ENCODE results near the gene TMCO4. TPM values are rescaled to one million over a fixed set of nuclear protein-coding genes. Genes with fewer than 3 reads are reported as not detected.

The TMCO4 gene
- total RNA-seq, 1 experiment from 2014 or later = 7.2 TPM

GRCh38 chr1:19794583-19794982 lies 5.1 kb downstream of the TMCO4 start:
- peaks cover 16% of the 10 kb centered on the region for H3K27me3 Mint-ChIP-seq (ENCODE audit: low read depth)
- H3K9me3 Mint-ChIP-seq = 0 out of 2 replicates have a peak, but pooled peaks cover 6% of the 10 kb centered on the region
- no peak overlapping the region for H3K27ac Mint-ChIP-seq
- ATAC-seq (no peak), DNase-seq (ENCODE audit: low spot score) (no peak)
- H3K36me3 Mint-ChIP-seq = no peaks in the 10 kb centered on the region; the same call in 1 of the 2 replicates
- ChIA-PET CTCF (no interaction called here), POLR2A (no interaction called here)
- H3K4me1 Mint-ChIP-seq = peaks cover 13% of the 10 kb centered on the region
- no peak for TF ChIP-seq ZNF512 (CRISPR knock-in tag; IDR thresholded peaks at IDR 0.05; ENCODE audit: borderline replicate concordance)
- TF ChIP-seq ZMAT4 (CRISPR knock-in tag; IDR thresholded peaks at IDR 0.05) = no peak
- no peak for TF ChIP-seq PRRX2 (CRISPR knock-in tag; IDR thresholded peaks at IDR 0.05)
- TF ChIP-seq ZNF317 (CRISPR knock-in tag; IDR thresholded peaks at IDR 0.05; ENCODE audit: borderline replicate concordance, low read depth) = no peak
- TF ChIP-seq NR1H2 (CRISPR knock-in tag; IDR thresholded peaks at IDR 0.05) = no peak
- TF ChIP-seq KAT7 (CRISPR knock-in tag; IDR thresholded peaks at IDR 0.05; ENCODE audit: borderline replicate concordance) = no peak
- no peak for TF ChIP-seq ZNF281 (CRISPR knock-in tag; IDR thresholded peaks at IDR 0.05)
- no peak for TF ChIP-seq ATF3 (CRISPR knock-in tag; conservative IDR thresholded peaks at IDR 0.05)
- TF ChIP-seq ZNF425 (CRISPR knock-in tag; conservative IDR thresholded peaks at IDR 0.05) = no peak
- TF ChIP-seq GABPB1 (CRISPR knock-in tag; IDR thresholded peaks at IDR 0.05) = no peak
- TF ChIP-seq MXD4 (CRISPR knock-in tag; IDR thresholded peaks at IDR 0.05; ENCODE audit: borderline replicate concordance) = no peak
- no peak for TF ChIP-seq NFYB (CRISPR knock-in tag; conservative IDR thresholded peaks at IDR 0.05; ENCODE audit: low read depth)
- no peak for TF ChIP-seq ZSCAN18 (CRISPR knock-in tag; IDR thresholded peaks at IDR 0.05)
- no peak for TF ChIP-seq PRDM15 (CRISPR knock-in tag; IDR thresholded peaks at IDR 0.05)
- no peak for TF ChIP-seq IRF1 (CRISPR knock-in tag; IDR thresholded peaks at IDR 0.05)
- TF ChIP-seq CBFB (CRISPR knock-in tag; IDR thresholded peaks at IDR 0.05; ENCODE audit: low read depth) = no peak
- TF ChIP-seq HMGXB4 (CRISPR knock-in tag; IDR thresholded peaks at IDR 0.05) = no peak
- no peak overlapping the region for H3K4me3 Mint-ChIP-seq
